Measurements from ENCODE around the gene MICU1.

Gene MICU1

GRCh38 chr10:72460284-72460876 is 165.5 kb downstream of the MICU1 start:
- no peak for TF ChIP-seq CTCF (IDR thresholded peaks at IDR 0.05)

GRCh38 chr10:72459301-72459700 is 166.6 kb downstream of the MICU1 start:
- TF ChIP-seq CTCF (IDR thresholded peaks at IDR 0.05) = no peak

GRCh38 chr10:72455889-72456595 is 169.8 kb downstream of the MICU1 start:
- TF ChIP-seq CTCF (IDR thresholded peaks at IDR 0.05) = no peak

GRCh38 chr10:72449941-72450441 is 175.9 kb downstream of the MICU1 start:
- no peak for TF ChIP-seq CTCF (IDR thresholded peaks at IDR 0.05)

- no peak for TF ChIP-seq CTCF (IDR thresholded peaks at IDR 0.05)
These were observed 180.0 kb downstream of the MICU1 start for GRCh38 chr10:72445851-72446250.

- no peak for TF ChIP-seq CTCF (IDR thresholded peaks at IDR 0.05)
These were observed 190.3 kb downstream of the MICU1 start for GRCh38 chr10:72435570-72435969.

- no peak for TF ChIP-seq CTCF (IDR thresholded peaks at IDR 0.05)
These were observed 195.9 kb downstream of the MICU1 start for GRCh38 chr10:72429931-72430330.

Measured in LNCAP (cell line).